Measurements from ENCODE around the gene SH3PXD2B.

The SH3PXD2B gene

GRCh38 chr5:172364773-172365172, 89.6 kb downstream of the SH3PXD2B start:
- DNase-seq (ENCODE audit: low read depth), result no peak
- H3K4me3 ChIP-seq (ENCODE audit: control insufficient read depth, low read depth, low read length), result no peak overlapping the region
- TF ChIP-seq CTCF (IDR thresholded peaks at IDR 0.05; ENCODE audit: control insufficient read depth, insufficient read depth, low read depth, low read length, missing control alignments), result no peak

- TF ChIP-seq CTCF (IDR thresholded peaks at IDR 0.05; ENCODE audit: control insufficient read depth, insufficient read depth, low read depth, low read length, missing control alignments), result no peak
- DNase-seq (ENCODE audit: low read depth), result no peak
- no peak overlapping the region for H3K4me3 ChIP-seq (ENCODE audit: control insufficient read depth, low read depth, low read length)
These were observed 91.6 kb downstream of the SH3PXD2B start for GRCh38 chr5:172362755-172363154.

GRCh38 chr5:172361566-172362238, 92.6 kb downstream of the SH3PXD2B start:
- no peak for TF ChIP-seq CTCF (IDR thresholded peaks at IDR 0.05; ENCODE audit: control insufficient read depth, insufficient read depth, low read depth, low read length, missing control alignments)
- DNase-seq (ENCODE audit: low read depth), result peak; percentile 99
- no peak overlapping the region for H3K4me3 ChIP-seq (ENCODE audit: control insufficient read depth, low read depth, low read length)

- no peak overlapping the region for H3K4me3 ChIP-seq (ENCODE audit: control insufficient read depth, low read depth, low read length)
- DNase-seq (ENCODE audit: low read depth), result no peak
- TF ChIP-seq CTCF (IDR thresholded peaks at IDR 0.05; ENCODE audit: control insufficient read depth, insufficient read depth, low read depth, low read length, missing control alignments), result no peak
These were observed 96.0 kb downstream of the SH3PXD2B start for GRCh38 chr5:172358345-172358744.

- H3K4me3 ChIP-seq (ENCODE audit: control insufficient read depth, low read depth, low read length), result no peak overlapping the region
- DNase-seq (ENCODE audit: low read depth), result no peak
- no peak for TF ChIP-seq CTCF (IDR thresholded peaks at IDR 0.05; ENCODE audit: control insufficient read depth, insufficient read depth, low read depth, low read length, missing control alignments)
These were observed 97.8 kb downstream of the SH3PXD2B start for GRCh38 chr5:172356527-172356926.

GRCh38 chr5:172356047-172356446, 98.3 kb downstream of the SH3PXD2B start:
- no peak for DNase-seq (ENCODE audit: low read depth)
- no peak for TF ChIP-seq CTCF (IDR thresholded peaks at IDR 0.05; ENCODE audit: control insufficient read depth, insufficient read depth, low read depth, low read length, missing control alignments)
- no peak overlapping the region for H3K4me3 ChIP-seq (ENCODE audit: control insufficient read depth, low read depth, low read length)
